Ovary (tissue), 9 donors: ENCODE measurements around the gene WDR76. TPM values are rescaled to one million over a fixed set of nuclear protein-coding genes. Genes with fewer than 3 reads are reported as not detected.
"Not testable (repeated sequence)": the region's sequence is repeated elsewhere in the genome, so short reads cannot be mapped to it uniquely, and the experiment has no call there.

ENCODE experiments used
- DNase-seq, 5 donors: peaks; one replicate each; pipeline ENCODE4 v3.0.0-alpha.2; 2019 to 2020
- H3K27ac ChIP-seq, 2 donors: fragments of 200-600 bp; one replicate each; pipeline versions ENCODE4 v1.5.1 to v1.8.0; 2019 to 2022
- H3K27me3 ChIP-seq: fragments of 200-600 bp; one replicate; pipeline ENCODE4 v1.8.0; 2022
- H3K36me3 ChIP-seq: fragments of 200-600 bp; sonication (generic); one replicate; pipeline ENCODE4 v1.5.1; 2019
- H3K4me1 ChIP-seq: one replicate; pipeline ENCODE4 v1.8.1; 2013; ENCODE audit warnings: mild to moderate bottlenecking, moderate library complexity; ENCODE audit not compliant: insufficient read depth
- H3K4me3 ChIP-seq: fragments of 200-600 bp; sonication (generic); one replicate; pipeline ENCODE4 v1.5.1; 2017
- H3K9me3 ChIP-seq, 2 donors: fragments of 200-600 bp in 1 of 2; sonication (generic) in 1 of 2; one replicate each; pipeline versions ENCODE4 v1.5.1 to v1.8.1; 2013 to 2019; ENCODE audit warnings: mild to moderate bottlenecking in 1 of 2, moderate library complexity in 1 of 2
- CTCF ChIP-seq, 3 donors: fragments of 450-650 bp in 2 of 3; fragments of 200-600 bp in 1 of 3; IDR thresholded peaks; one replicate each; pipeline versions ENCODE4 v1.5.1 to v1.8.0; 2016 to 2022; ENCODE audit warnings: antibody characterized with exemption in 3 of 3, mild to moderate bottlenecking in 1 of 3
- EP300 ChIP-seq: sonication (generic); formaldehyde crosslinking; IDR thresholded peaks from one replicate; pipeline ENCODE4 v1.6.1; 2017; ENCODE audit warnings: antibody characterized with exemption
- POLR2A ChIP-seq: fragments of 450-650 bp; IDR thresholded peaks from one replicate; pipeline ENCODE4 v1.6.1; 2017; ENCODE audit warnings: antibody characterized with exemption, mild to moderate bottlenecking, moderate library complexity
- WGBS, 3 donors: extraction: QIAGEN DNeasy Blood & Tissue Kit in 1 of 3; methylation state at CpG; one replicate each; pipeline versions ENCODE4 v1.1.5 to v1.1.7; 2013 to 2017; 5-methylcytosine and 5-hydroxymethylcytosine counted together
- intact Hi-C, 4 donors: fragments of 100-400 bp; cut with DNase I; formaldehyde crosslinking; loops; one replicate each; pipeline versions ENCODE4 v1.11.0 to v1.15.1; 2022 to 2023
- polyA plus RNA-seq, 2 donors: library from polyadenylated mRNA; stranded (reverse); fragments of 200-250 nt in 1 of 2; fragments of 350-450 nt in 1 of 2; fragmentation: Illumina TruSeq in 1 of 2; extraction: RNeasy Lipid Tissue Mini Kit (QIAGEN cat#74804) in 1 of 2; gene quantifications; one replicate each; pipeline ENCODE4 v1.2.3, GENCODE V29; 2013 to 2014
- total RNA-seq, 7 donors: library from RNA; depleted of rRNA in 2 of 7; stranded (reverse); fragments of >200 nt in 2 of 7; fragmentation: NEBNext Ultra II Directional in 3 of 7; extraction: Animal tissue kit (Norgen Biotek cat#: 25700) in 3 of 7; gene quantifications; one replicate each; pipeline versions ENCODE4 v1.1.0 to v1.2.4, GENCODE V29; 2016 to 2023
- donor health status: DM: no; HTN: no; CAD: no; lungs with moderate emphysema.
- donor health status: DM: no; HTN: no; CAD: no.
- donor health status: Bipolar disorder and iron deficiency.
- donor health status: DM: yes; HTN: yes; CAD: no.
- donor health status: DM: no; HTN: no; CAD: no.
- donor health status: DM: yes; HTN: yes; CAD: no.

The WDR76 gene
- total and polyA plus RNA-seq, 9 donors, result 2.4 to 6.2 (median 4.0) TPM

- Histone ChIP-seq H3K36me3 (no peaks in the 10 kb centered on the region), H3K27ac (peak overlapping the region in 1 of 2 donors; percentile 59), H3K4me3 (peak overlapping the region; percentile 43), H3K9me3 (no peaks in the 10 kb centered on the region), H3K4me1 (peaks cover 10% of the 10 kb centered on the region), H3K27me3 (no peaks in the 10 kb centered on the region)
- intact Hi-C loops, result no loop called here
- TF ChIP-seq EP300, result no peak
- no peak for TF ChIP-seq POLR2A
- no peak for TF ChIP-seq CTCF (IDR thresholded peaks at IDR 0.05)
- no peak for DNase-seq
- 95% methylated on average over 11 of the region's 11 CpGs for WGBS, 3 donors
Measured at GRCh38 chr15:43826029-43826507, 734 bp upstream of the WDR76 start.

GRCh38 chr15:43828061-43828657 lies 1.4 kb downstream of the WDR76 start:
- Histone ChIP-seq H3K27ac (peak overlapping the region in 1 of 2 donors; percentile 1), H3K9me3 (no peaks in the 10 kb centered on the region), H3K27me3 (no peaks in the 10 kb centered on the region), H3K36me3 (no peaks in the 10 kb centered on the region), H3K4me1 (peaks cover 9% of the 10 kb centered on the region), H3K4me3 (no peak overlapping the region)
- no peak for DNase-seq
- WGBS, 3 donors, result 25 to 33% (median 27%) methylated on average over 6 of the region's 6 CpGs
- intact Hi-C loops, result no loop called here
- TF ChIP-seq POLR2A (no peak), EP300 (no peak), CTCF (IDR thresholded peaks at IDR 0.05) (no peak)

- H3K4me1 ChIP-seq, H3K36me3 ChIP-seq, intact Hi-C loops, H3K9me3 ChIP-seq, DNase-seq, H3K27me3 ChIP-seq, H3K4me3 ChIP-seq, H3K27ac ChIP-seq: not testable (repeated sequence)
- 96 to 97% (median 97%) methylated on average over 9 of the region's 9 CpGs for WGBS, 3 donors
Measured at GRCh38 chr15:43829951-43830540, 3.2 kb downstream of the WDR76 start.

- intact Hi-C loops, H3K27ac ChIP-seq, DNase-seq, H3K4me3 ChIP-seq, H3K9me3 ChIP-seq, H3K36me3 ChIP-seq, H3K4me1 ChIP-seq, H3K27me3 ChIP-seq: not testable (repeated sequence)
- WGBS, 3 donors, result 95 to 96% (median 96%) methylated on average over 9 of the region's 9 CpGs
Measured at GRCh38 chr15:43830691-43831275, 4.0 kb downstream of the WDR76 start.

- H3K27me3 ChIP-seq, intact Hi-C loops, DNase-seq, H3K4me3 ChIP-seq, H3K36me3 ChIP-seq, H3K9me3 ChIP-seq, H3K4me1 ChIP-seq, H3K27ac ChIP-seq: not testable (repeated sequence)
- WGBS, 3 donors, result 91 to 94% (median 93%) methylated on average over 14 of the region's 14 CpGs
Measured at GRCh38 chr15:43831519-43832052, 4.8 kb downstream of the WDR76 start.

- H3K36me3 ChIP-seq, H3K27me3 ChIP-seq, DNase-seq, H3K4me3 ChIP-seq, H3K4me1 ChIP-seq, H3K27ac ChIP-seq, intact Hi-C loops, H3K9me3 ChIP-seq: not testable (repeated sequence)
- WGBS, 3 donors, result 89 to 93% (median 90%) methylated on average over 6 of the region's 6 CpGs
Measured at GRCh38 chr15:43832485-43832884, 5.7 kb downstream of the WDR76 start.
